ENCODE results near the gene PVALEF.
"Not testable (repeated sequence)": the region's sequence is repeated elsewhere in the genome, so short reads cannot be mapped to it uniquely, and the experiment has no call there.

PVALEF gene

DNA sequence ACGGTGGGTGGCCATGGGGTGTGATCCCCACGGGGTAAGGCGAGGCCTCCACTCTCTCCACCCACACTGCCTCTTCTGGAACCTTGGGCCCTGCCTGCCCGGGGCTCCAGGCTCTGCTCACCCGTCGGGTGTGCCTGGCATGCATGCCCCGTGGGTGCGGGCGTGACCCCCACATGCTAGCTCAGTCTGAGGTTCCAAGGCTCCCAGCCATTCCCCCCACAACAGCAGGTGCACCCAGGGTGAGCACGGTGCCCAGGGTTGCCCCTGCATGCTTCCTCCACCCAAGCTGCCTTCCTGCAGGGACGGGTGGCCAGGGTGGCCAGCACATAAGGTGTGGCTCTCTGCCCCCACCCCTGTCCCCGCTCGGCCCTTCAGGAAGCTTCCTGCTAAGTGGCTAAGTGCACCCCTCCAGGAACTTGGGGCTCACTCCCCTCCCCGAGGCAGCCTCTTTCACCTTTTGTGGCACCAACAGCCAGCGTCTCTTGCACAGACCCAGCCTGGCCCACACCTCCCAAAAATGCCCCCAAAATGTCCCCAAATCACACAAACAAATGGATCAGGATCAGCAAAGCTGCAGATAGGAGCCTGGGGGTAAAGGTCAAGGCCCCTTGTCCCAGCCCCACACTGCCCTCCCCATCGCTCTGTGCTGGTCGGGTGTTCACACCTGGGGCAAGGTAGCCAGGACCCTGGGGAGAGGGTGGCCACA lies 21.4 kb upstream of the PVALEF start:
- H3K4me3 ChIP-seq (ENCODE audit: low read length): no peak overlapping the region
- DNase-seq (ENCODE audit: low read depth): no peak
- TF ChIP-seq CTCF (IDR thresholded peaks at IDR 0.05; ENCODE audit: insufficient read depth, low read depth, low read length, missing control alignments): no peak

GRCh38 chr17:81144423-81144781 lies 20.9 kb upstream of the PVALEF start:
- no peak for DNase-seq (ENCODE audit: low read depth)
- H3K4me3 ChIP-seq (ENCODE audit: low read length): no peak overlapping the region
- no peak for TF ChIP-seq CTCF (IDR thresholded peaks at IDR 0.05; ENCODE audit: insufficient read depth, low read depth, low read length, missing control alignments)

- not testable (repeated sequence) for H3K4me3 ChIP-seq (ENCODE audit: low read length); DNase-seq (ENCODE audit: low read depth)
These were observed 19.1 kb upstream of the PVALEF start for GRCh38 chr17:81146208-81146607.

DNA sequence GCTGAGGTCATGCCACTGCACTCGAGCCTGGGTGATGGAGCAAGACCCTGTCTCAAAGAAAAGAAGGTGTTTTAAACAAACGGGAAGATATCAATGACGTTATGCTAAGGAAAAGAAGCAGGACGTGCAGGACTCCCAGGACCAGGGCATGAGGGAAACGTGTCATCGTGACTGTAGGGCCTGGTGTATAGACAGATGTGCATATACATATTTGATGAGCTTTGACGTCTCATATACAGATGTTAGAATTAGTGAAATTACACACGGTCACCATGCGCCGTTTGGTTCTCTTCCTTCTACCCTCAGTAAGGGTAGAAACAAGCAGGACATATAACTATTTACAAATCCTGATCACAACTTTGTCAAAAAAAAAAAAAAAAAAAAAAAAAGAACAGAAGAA lies 17.6 kb upstream of the PVALEF start:
- no peak for DNase-seq (ENCODE audit: low read depth)
- no peak overlapping the region for H3K4me3 ChIP-seq (ENCODE audit: low read length)
- no peak for TF ChIP-seq CTCF (IDR thresholded peaks at IDR 0.05; ENCODE audit: insufficient read depth, low read depth, low read length, missing control alignments)

- TF ChIP-seq CTCF (IDR thresholded peaks at IDR 0.05; ENCODE audit: insufficient read depth, low read depth, low read length, missing control alignments): no peak
- no peak overlapping the region for H3K4me3 ChIP-seq (ENCODE audit: low read length)
These were observed 16.7 kb upstream of the PVALEF start for GRCh38 chr17:81148571-81148970.

GRCh38 chr17:81148986-81149533 lies 16.2 kb upstream of the PVALEF start:
- TF ChIP-seq CTCF (IDR thresholded peaks at IDR 0.05; ENCODE audit: insufficient read depth, low read depth, low read length, missing control alignments): no peak
- no peak for DNase-seq (ENCODE audit: low read depth)
- no peak overlapping the region for H3K4me3 ChIP-seq (ENCODE audit: low read length)

More at GRCh38 chr17:81148571-81148970, 16.7 kb upstream of the PVALEF start:
- DNase-seq (ENCODE audit: low read depth): no peak

DNA sequence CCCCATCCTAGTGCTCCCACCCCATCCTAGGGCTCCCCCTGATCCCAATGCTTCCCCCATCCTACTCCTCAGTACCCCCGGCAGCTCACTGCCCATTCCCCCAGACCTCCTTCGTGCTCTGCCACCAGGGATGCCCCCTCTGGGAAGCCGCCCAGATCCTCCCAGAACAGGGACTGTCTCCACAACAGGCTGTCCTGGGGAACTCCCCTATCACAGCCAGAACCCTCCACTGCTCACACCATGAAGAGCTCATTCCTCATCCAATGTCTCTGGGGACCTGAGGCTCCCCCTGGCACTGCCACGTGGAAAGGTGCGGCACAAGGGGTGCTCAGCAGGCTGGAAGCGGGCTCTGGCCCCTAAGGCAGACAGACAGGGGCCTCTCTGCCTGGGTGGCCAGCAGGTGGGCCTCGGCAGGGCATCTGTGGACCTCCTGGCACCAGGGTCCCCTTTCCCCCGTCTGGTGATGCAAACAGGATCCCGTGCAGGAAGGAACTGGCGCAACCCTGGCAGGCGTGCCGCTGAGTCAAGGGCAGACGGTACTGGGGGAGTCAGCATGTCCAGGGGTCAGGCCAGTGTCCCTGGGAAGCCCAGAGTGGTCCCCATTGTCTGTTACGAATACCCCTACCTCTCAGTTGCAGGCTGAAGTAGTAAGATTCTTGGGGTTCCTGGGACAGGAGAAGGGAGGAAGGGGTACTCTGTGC lies 14.8 kb upstream of the PVALEF start:
- TF ChIP-seq CTCF (IDR thresholded peaks at IDR 0.05; ENCODE audit: insufficient read depth, low read depth, low read length, missing control alignments): no peak
- no peak for DNase-seq (ENCODE audit: low read depth)
- no peak overlapping the region for H3K4me3 ChIP-seq (ENCODE audit: low read length)

Data from epithelial cell of esophagus (primary cell).